Progenitor cell of endocrine pancreas (in vitro differentiated cells): ENCODE results near the gene PTPRA. TPM values are rescaled to one million over a fixed set of nuclear protein-coding genes. Genes with fewer than 3 reads are reported as not detected.

Source experiments
- DNase-seq: peaks from one replicate; pipeline ENCODE4 v3.0.0; 2021; ENCODE audit warnings: low spot score; ENCODE audit not compliant: unreplicated experiment
- H3K27ac Mint-ChIP-seq: 2 replicates; pipeline ENCODE4 v1.8.0; 2021; ENCODE audit warnings: mild to moderate bottlenecking, moderate library complexity, mixed read lengths
- H3K27me3 Mint-ChIP-seq: 2 replicates; pipeline ENCODE4 v1.8.0; 2021; ENCODE audit warnings: mixed read lengths
- H3K36me3 Mint-ChIP-seq: 2 replicates; pipeline ENCODE4 v1.8.0; 2022; ENCODE audit warnings: mixed read lengths; ENCODE audit not compliant: insufficient read depth
- H3K4me1 Mint-ChIP-seq: 2 replicates; pipeline ENCODE4 v1.8.0; 2021; ENCODE audit warnings: low read depth, mixed read lengths
- H3K4me3 Mint-ChIP-seq: 2 replicates; pipeline ENCODE4 v1.8.0; 2021; ENCODE audit warnings: low read depth, mild to moderate bottlenecking, moderate library complexity, mixed read lengths
- H3K9me3 Mint-ChIP-seq: 2 replicates; pipeline ENCODE4 v1.8.0; 2021; ENCODE audit warnings: low read depth, mixed read lengths
- total RNA-seq: library from RNA; stranded (reverse); gene quantifications from 2 replicates; pipeline ENCODE4 v1.2.1, GENCODE V29; 2021
- TF ChIP-seq, protein P1 (sequence below): fragments of 200-600 bp; sonication (generic); IDR thresholded peaks from one replicate; pipeline ENCODE4 v1.5.0; 2021; ENCODE audit warnings: antibody characterized with exemption, mild to moderate bottlenecking; ENCODE audit not compliant: unreplicated experiment

PTPRA gene
- total RNA-seq, 1 donor from 2014 or later, result 73.2 TPM

DNA sequence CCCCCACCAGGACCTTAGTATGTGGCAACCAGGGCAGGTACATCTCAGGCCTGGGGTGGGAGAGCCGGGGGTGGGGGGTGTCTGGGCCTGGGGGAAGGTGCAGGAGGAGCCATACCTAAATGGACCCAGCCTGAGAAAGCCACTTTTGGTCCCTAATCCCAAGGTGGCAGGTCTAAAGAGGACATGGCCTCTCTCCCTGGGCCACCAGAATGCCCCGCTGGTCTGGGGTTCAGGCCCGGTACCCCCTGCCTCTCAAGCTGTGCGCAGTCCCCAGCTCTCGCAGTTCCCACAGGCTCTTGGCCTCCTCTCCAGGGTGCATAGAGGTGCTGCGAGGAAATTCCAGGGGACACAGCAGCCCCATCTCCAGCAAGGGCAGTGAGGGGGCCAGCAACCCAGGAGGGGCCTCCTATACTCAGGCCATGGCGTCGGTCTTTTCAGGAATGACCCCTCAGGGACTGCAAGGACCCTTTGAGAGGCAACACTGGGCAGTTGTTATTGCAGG is 212.3 kb downstream of the PTPRA start:
- DNase-seq, result no peak
- Mint-ChIP-seq H3K36me3 (no peaks in the 10 kb centered on the region), H3K4me3 (no peak overlapping the region), H3K4me1 (peaks cover 1% of the 10 kb centered on the region), H3K27ac (no peak overlapping the region), H3K27me3 (peaks cover 58% of the 10 kb centered on the region), H3K9me3 (no peaks in the 10 kb centered on the region)
- TF ChIP-seq, protein P1, sequence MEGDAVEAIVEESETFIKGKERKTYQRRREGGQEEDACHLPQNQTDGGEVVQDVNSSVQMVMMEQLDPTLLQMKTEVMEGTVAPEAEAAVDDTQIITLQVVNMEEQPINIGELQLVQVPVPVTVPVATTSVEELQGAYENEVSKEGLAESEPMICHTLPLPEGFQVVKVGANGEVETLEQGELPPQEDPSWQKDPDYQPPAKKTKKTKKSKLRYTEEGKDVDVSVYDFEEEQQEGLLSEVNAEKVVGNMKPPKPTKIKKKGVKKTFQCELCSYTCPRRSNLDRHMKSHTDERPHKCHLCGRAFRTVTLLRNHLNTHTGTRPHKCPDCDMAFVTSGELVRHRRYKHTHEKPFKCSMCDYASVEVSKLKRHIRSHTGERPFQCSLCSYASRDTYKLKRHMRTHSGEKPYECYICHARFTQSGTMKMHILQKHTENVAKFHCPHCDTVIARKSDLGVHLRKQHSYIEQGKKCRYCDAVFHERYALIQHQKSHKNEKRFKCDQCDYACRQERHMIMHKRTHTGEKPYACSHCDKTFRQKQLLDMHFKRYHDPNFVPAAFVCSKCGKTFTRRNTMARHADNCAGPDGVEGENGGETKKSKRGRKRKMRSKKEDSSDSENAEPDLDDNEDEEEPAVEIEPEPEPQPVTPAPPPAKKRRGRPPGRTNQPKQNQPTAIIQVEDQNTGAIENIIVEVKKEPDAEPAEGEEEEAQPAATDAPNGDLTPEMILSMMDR, result no peak

GRCh38 chr20:3088031-3088430 is 214.8 kb downstream of the PTPRA start:
- no peak overlapping the region for H3K4me3 Mint-ChIP-seq
- TF ChIP-seq, protein P1, result no peak
- no peaks in the 10 kb centered on the region for H3K9me3 Mint-ChIP-seq
- H3K36me3 Mint-ChIP-seq, result no peaks in the 10 kb centered on the region
- H3K27me3 Mint-ChIP-seq, result peaks cover 57% of the 10 kb centered on the region
- DNase-seq, result no peak
- H3K4me1 Mint-ChIP-seq, result peaks cover 3% of the 10 kb centered on the region
- H3K27ac Mint-ChIP-seq, result no peak overlapping the region

Other genes with a start within 250 kb of the PTPRA start
- gene NOP56, start 220.8 kb upstream of the PTPRA start, total RNA-seq, result 271 and 282 TPM in 2 replicates
- gene IDH3B, start 209.3 kb upstream of the PTPRA start, total RNA-seq, result 98.9 and 108 TPM in 2 replicates
- gene EBF4, start 180.7 kb upstream of the PTPRA start, total RNA-seq, result 63.8 and 64.9 TPM in 2 replicates
- gene CPXM1, start 72.9 kb upstream of the PTPRA start, total RNA-seq, result 130 and 131 TPM in 2 replicates
- not detected in 2 replicates for gene C20orf141, start 58.5 kb upstream of the PTPRA start, total RNA-seq
- gene TMEM239, start 57.1 kb upstream of the PTPRA start, total RNA-seq, result not detected in 2 replicates
- 81.1 and 89.2 TPM in 2 replicates for gene PCED1A, start 32.8 kb upstream of the PTPRA start, total RNA-seq
- 47.8 and 48.5 TPM in 2 replicates for gene VPS16, start 32.7 kb upstream of the PTPRA start, total RNA-seq
- 2.7 TPM in 2 replicates for gene GNRH2, start 170.1 kb downstream of the PTPRA start, total RNA-seq
- gene MRPS26, start 172.6 kb downstream of the PTPRA start, total RNA-seq, result 74.3 and 75.1 TPM in 2 replicates
- not detected in 2 replicates for gene OXT, start 198.1 kb downstream of the PTPRA start, total RNA-seq
- not detected in 2 replicates for gene AVP, start 211.2 kb downstream of the PTPRA start, total RNA-seq